ENCODE data around the gene ZNF532. TPM values are rescaled to one million over a fixed set of nuclear protein-coding genes. Genes with fewer than 3 reads are reported as not detected.
A peak's percentile ranks its signal among the peaks of the same experiment; 100 is the strongest.

ZNF532 gene
- total RNA-seq, 6 donors from 2014 or later, result 35.6 to 76.5 (median 42.9) TPM

DNA sequence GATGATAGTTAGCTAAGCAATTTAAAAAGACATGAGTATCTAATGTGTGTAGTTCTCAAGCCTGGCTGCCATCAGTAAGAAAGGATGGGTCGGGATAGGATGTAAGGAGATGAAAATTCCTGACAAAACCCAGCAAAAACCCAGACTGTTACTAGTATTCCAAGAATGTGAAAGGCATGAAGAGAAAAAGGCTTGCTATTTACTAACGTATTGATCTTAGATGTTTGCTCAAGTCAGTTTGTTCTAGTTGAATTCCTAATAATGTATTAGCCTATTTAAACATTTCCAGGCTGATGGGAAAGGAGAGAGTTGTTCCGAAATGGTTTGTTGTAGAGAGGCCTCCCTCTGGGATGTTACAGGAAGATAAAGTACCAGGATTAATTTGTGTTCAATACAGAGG lies 88.2 kb downstream of the ZNF532 start:
- no peaks in the 10 kb centered on the region for H3K27me3 ChIP-seq
- DNase-seq, result no peak
- H3K9me3 ChIP-seq, result no peaks in the 10 kb centered on the region
- no peak for ATAC-seq (ENCODE audit: low FRiP score in 2 of 2)
- H3K4me3 ChIP-seq, result no peak overlapping the region
- H3K36me3 ChIP-seq, result peaks cover 0 to 20% (median 0%) of the 10 kb centered on the region in 4 donors
- WGBS, 2 donors, result 74 to 76% methylated on average over 3 of the region's 3 CpGs
- TF ChIP-seq EP300 (IDR thresholded peaks at IDR 0.05), result no peak
- TF ChIP-seq POLR2A (IDR thresholded peaks at IDR 0.05), result no peak
- no peak for TF ChIP-seq POLR2AphosphoS5 (IDR thresholded peaks at IDR 0.05)
- TF ChIP-seq, protein P1, sequence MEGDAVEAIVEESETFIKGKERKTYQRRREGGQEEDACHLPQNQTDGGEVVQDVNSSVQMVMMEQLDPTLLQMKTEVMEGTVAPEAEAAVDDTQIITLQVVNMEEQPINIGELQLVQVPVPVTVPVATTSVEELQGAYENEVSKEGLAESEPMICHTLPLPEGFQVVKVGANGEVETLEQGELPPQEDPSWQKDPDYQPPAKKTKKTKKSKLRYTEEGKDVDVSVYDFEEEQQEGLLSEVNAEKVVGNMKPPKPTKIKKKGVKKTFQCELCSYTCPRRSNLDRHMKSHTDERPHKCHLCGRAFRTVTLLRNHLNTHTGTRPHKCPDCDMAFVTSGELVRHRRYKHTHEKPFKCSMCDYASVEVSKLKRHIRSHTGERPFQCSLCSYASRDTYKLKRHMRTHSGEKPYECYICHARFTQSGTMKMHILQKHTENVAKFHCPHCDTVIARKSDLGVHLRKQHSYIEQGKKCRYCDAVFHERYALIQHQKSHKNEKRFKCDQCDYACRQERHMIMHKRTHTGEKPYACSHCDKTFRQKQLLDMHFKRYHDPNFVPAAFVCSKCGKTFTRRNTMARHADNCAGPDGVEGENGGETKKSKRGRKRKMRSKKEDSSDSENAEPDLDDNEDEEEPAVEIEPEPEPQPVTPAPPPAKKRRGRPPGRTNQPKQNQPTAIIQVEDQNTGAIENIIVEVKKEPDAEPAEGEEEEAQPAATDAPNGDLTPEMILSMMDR (IDR thresholded peaks at IDR 0.05), result no peak
- peaks cover 0 to 8% (median 0%) of the 10 kb centered on the region in 4 donors for H3K4me1 ChIP-seq
- no peak overlapping the region for H3K27ac ChIP-seq

DNA sequence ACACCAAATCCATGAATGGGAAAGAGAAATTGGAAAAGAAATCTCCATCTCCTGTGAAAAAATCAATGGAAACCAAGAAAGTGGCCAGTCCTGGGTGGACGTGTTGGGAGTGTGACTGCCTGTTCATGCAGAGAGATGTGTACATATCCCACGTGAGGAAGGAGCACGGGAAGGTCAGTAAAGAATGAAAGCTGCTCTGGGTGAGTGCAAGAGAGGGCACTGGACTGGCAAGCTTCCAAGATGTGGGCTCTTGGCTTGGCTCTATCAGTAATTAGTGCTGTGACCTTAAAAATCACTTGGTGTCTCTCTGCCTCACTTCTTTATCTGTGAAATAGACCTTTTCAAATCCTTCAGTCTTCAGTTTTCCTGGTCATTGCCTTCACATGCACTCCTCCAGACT lies 89.0 kb downstream of the ZNF532 start:
- no peak for DNase-seq
- Histone ChIP-seq H3K4me1 (peaks cover 0 to 8% (median 0%) of the 10 kb centered on the region in 4 donors), H3K9me3 (no peaks in the 10 kb centered on the region), H3K4me3 (no peak overlapping the region), H3K27ac (no peak overlapping the region), H3K27me3 (no peaks in the 10 kb centered on the region), H3K36me3 (peaks cover 0 to 20% (median 0%) of the 10 kb centered on the region in 4 donors)
- TF ChIP-seq EP300 (IDR thresholded peaks at IDR 0.05) (no peak), POLR2A (IDR thresholded peaks at IDR 0.05) (no peak), POLR2AphosphoS5 (IDR thresholded peaks at IDR 0.05) (no peak)
- TF ChIP-seq, protein P1 (IDR thresholded peaks at IDR 0.05), result no peak
- 26 to 46% methylated on average over 3 of the region's 3 CpGs for WGBS, 2 donors
- no peak for ATAC-seq (ENCODE audit: low FRiP score in 2 of 2)

GRCh38 chr18:58955001-58955400 lies 90.3 kb downstream of the ZNF532 start:
- H3K4me1 ChIP-seq, result peaks cover 0 to 5% (median 0%) of the 10 kb centered on the region in 4 donors
- H3K27ac ChIP-seq, result no peak overlapping the region
- no peaks in the 10 kb centered on the region for H3K27me3 ChIP-seq
- H3K9me3 ChIP-seq, result no peaks in the 10 kb centered on the region
- ATAC-seq (ENCODE audit: low FRiP score in 2 of 2) (no peak), DNase-seq (no peak)
- TF ChIP-seq EP300 (IDR thresholded peaks at IDR 0.05) (no peak), POLR2AphosphoS5 (IDR thresholded peaks at IDR 0.05) (no peak), POLR2A (IDR thresholded peaks at IDR 0.05) (no peak)
- TF ChIP-seq, protein P1 (IDR thresholded peaks at IDR 0.05), result no peak
- WGBS, 2 donors, result 94 to 95% methylated on average over 6 of the region's 6 CpGs
- no peak overlapping the region for H3K4me3 ChIP-seq
- H3K36me3 ChIP-seq, result peaks cover 0 to 11% (median under 1%) of the 10 kb centered on the region in 4 donors

GRCh38 chr18:58955738-58956137 lies 91.1 kb downstream of the ZNF532 start:
- peak in 1 of 2 donors; percentile 76 for ATAC-seq (ENCODE audit: low FRiP score in 2 of 2)
- WGBS, 2 donors, result 71 to 89% methylated on average over 4 of the region's 4 CpGs
- DNase-seq, result no peak
- H3K36me3 ChIP-seq, result peaks cover 0 to 18% (median 2%) of the 10 kb centered on the region in 4 donors
- no peaks in the 10 kb centered on the region for H3K27me3 ChIP-seq
- peaks cover 0 to 5% (median 0%) of the 10 kb centered on the region in 4 donors for H3K4me1 ChIP-seq
- H3K4me3 ChIP-seq, result no peak overlapping the region
- no peak overlapping the region for H3K27ac ChIP-seq
- no peaks in the 10 kb centered on the region for H3K9me3 ChIP-seq
- no peak for TF ChIP-seq EP300 (IDR thresholded peaks at IDR 0.05)
- TF ChIP-seq, protein P1 (IDR thresholded peaks at IDR 0.05), result no peak
- TF ChIP-seq POLR2A (IDR thresholded peaks at IDR 0.05), result no peak
- TF ChIP-seq POLR2AphosphoS5 (IDR thresholded peaks at IDR 0.05), result no peak

- TF ChIP-seq POLR2AphosphoS5 (IDR thresholded peaks at IDR 0.05), result no peak
- TF ChIP-seq POLR2A (IDR thresholded peaks at IDR 0.05), result no peak
- TF ChIP-seq EP300 (IDR thresholded peaks at IDR 0.05), result no peak
- TF ChIP-seq, protein P1 (IDR thresholded peaks at IDR 0.05), result no peak
- ATAC-seq (ENCODE audit: low FRiP score in 2 of 2) (no peak), DNase-seq (no peak)
- Histone ChIP-seq H3K4me1 (peaks cover 0 to 3% (median 0%) of the 10 kb centered on the region in 4 donors), H3K4me3 (no peak overlapping the region), H3K27ac (no peak overlapping the region), H3K36me3 (peaks cover 0 to 27% (median 2%) of the 10 kb centered on the region in 4 donors), H3K9me3 (no peaks in the 10 kb centered on the region), H3K27me3 (no peaks in the 10 kb centered on the region)
- 86 to 88% methylated on average over 3 of the region's 3 CpGs for WGBS, 2 donors
These were observed 94.0 kb downstream of the ZNF532 start for GRCh38 chr18:58958628-58959027.

Measured in upper lobe of left lung (tissue), 6 donors.